Right lobe of liver (tissue), 6 donors: ENCODE results near the gene RORC. TPM values are rescaled to one million over a fixed set of nuclear protein-coding genes. Genes with fewer than 3 reads are reported as not detected.
"Not testable (repeated sequence)": the region's sequence is repeated elsewhere in the genome, so short reads cannot be mapped to it uniquely, and the experiment has no call there.

Source experiments
- ATAC-seq, 4 donors: fragments of 200-7000 bp; cut with Tn5 transposase; one replicate each; pipeline ENCODE4 v1.9.1; 2020; ENCODE audit warnings: mild to moderate bottlenecking in 4 of 4, moderate library complexity in 4 of 4
- DNase-seq, 3 donors: peaks; one replicate each; pipeline ENCODE4 v3.0.0-alpha.2; 2020
- H3K27ac ChIP-seq, 3 donors: fragments of 200-600 bp; one replicate each; pipeline ENCODE4 v1.8.0; 2022
- H3K27me3 ChIP-seq, 2 donors: fragments of 200-600 bp; one replicate each; pipeline ENCODE4 v1.8.0; 2022
- H3K36me3 ChIP-seq, 4 donors: fragments of 200-600 bp; sonication (generic) in 1 of 4; one replicate each; pipeline versions ENCODE4 v1.5.1 to v1.8.0; 2017 to 2022; ENCODE audit warnings: control low read depth in 1 of 4
- H3K4me1 ChIP-seq, 4 donors: fragments of 200-600 bp; sonication (generic) in 1 of 4; one replicate each; pipeline versions ENCODE4 v1.5.1 to v1.8.0; 2017 to 2022; ENCODE audit warnings: control low read depth in 1 of 4
- H3K4me3 ChIP-seq, 3 donors: fragments of 200-600 bp; one replicate each; pipeline ENCODE4 v1.8.0; 2022
- H3K9me3 ChIP-seq, 4 donors: fragments of 200-600 bp; sonication (generic) in 1 of 4; one replicate each; pipeline versions ENCODE4 v1.5.1 to v1.8.0; 2017 to 2022; ENCODE audit warnings: control low read depth in 1 of 4
- POLR2A ChIP-seq: fragments of 450-650 bp; IDR thresholded peaks from one replicate; pipeline ENCODE4 v1.6.1; 2017; ENCODE audit warnings: antibody characterized with exemption, mild to moderate bottlenecking
- WGBS: methylation state at CpG from one replicate; pipeline ENCODE4 v1.1.6; 2018; ENCODE audit warnings: low coverage, low lambda C conversion rate; ENCODE audit not compliant: insufficient coverage; ENCODE audit errors: missing lambda C conversion rate; 5-methylcytosine and 5-hydroxymethylcytosine counted together
- intact Hi-C, 2 donors: fragments of 100-400 bp; cut with DNase I; formaldehyde crosslinking; loops; one replicate each; pipeline versions ENCODE4 v1.11.2 to v1.14.1; 2022
- total RNA-seq, 6 experiments: library from RNA; depleted of rRNA in 2 of 6; stranded (reverse); fragments of >200 nt in 2 of 6; fragmentation: NEBNext Ultra II Directional in 3 of 6; extraction: Animal tissue kit (Norgen Biotek cat#: 25700) in 3 of 6; gene quantifications; one replicate each; pipeline versions ENCODE4 v1.1.0 to v1.2.4, GENCODE V29; 2016 to 2023
- TF ChIP-seq, protein P1 (sequence below), 4 donors: fragments of 200-600 bp in 3 of 4; fragments of 450-650 bp in 1 of 4; IDR thresholded peaks; one replicate each; pipeline versions ENCODE4 v1.5.1 to v1.8.0; 2016 to 2022; ENCODE audit warnings: antibody characterized with exemption in 4 of 4, mild to moderate bottlenecking in 2 of 4
- donor health status: DM: no; HTN: yes; CAD: no.
- donor health status: DM: no; HTN: no; CAD: no.
- donor health status: DM: no; HTN: no; CAD: no.
- donor health status: DM: no; HTN: yes; CAD: no.
- donor health status: DM: no; HTN: yes; CAD: no.

The RORC gene
- total RNA-seq, 6 experiments from 2014 or later, result 13.3 to 33.9 (median 21.5) TPM

DNA sequence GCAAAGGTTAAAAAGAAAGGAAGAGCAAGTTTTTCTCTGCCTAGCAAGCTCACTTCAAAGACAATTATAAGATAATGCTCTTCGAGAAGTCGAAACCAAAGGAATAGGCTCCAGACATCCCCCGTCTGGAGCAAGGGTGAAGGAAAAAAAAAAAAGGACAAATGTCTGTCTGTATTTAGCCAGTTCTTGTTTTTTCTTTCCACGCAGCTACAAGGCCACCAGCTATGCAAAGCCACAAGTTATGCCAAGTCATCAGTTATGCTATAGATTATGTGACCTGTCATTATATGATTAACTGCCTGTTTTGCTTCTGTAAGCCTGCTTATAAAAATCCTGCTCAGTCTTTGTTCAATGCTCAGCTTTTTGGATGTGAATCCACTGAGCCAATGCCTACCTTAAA is 24.3 kb upstream of the RORC start:
- no peak for DNase-seq
- WGBS, result 68% methylated on average over 4 of the region's 4 CpGs
- intact Hi-C loops, result no loop called here
- TF ChIP-seq, protein P1, sequence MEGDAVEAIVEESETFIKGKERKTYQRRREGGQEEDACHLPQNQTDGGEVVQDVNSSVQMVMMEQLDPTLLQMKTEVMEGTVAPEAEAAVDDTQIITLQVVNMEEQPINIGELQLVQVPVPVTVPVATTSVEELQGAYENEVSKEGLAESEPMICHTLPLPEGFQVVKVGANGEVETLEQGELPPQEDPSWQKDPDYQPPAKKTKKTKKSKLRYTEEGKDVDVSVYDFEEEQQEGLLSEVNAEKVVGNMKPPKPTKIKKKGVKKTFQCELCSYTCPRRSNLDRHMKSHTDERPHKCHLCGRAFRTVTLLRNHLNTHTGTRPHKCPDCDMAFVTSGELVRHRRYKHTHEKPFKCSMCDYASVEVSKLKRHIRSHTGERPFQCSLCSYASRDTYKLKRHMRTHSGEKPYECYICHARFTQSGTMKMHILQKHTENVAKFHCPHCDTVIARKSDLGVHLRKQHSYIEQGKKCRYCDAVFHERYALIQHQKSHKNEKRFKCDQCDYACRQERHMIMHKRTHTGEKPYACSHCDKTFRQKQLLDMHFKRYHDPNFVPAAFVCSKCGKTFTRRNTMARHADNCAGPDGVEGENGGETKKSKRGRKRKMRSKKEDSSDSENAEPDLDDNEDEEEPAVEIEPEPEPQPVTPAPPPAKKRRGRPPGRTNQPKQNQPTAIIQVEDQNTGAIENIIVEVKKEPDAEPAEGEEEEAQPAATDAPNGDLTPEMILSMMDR (IDR thresholded peaks at IDR 0.05), result no peak
- no peak for TF ChIP-seq POLR2A
- no peaks in the 10 kb centered on the region for H3K36me3 ChIP-seq
- H3K27ac ChIP-seq, result no peak overlapping the region
- no peaks in the 10 kb centered on the region for H3K9me3 ChIP-seq
- no peaks in the 10 kb centered on the region for H3K27me3 ChIP-seq
- H3K4me3 ChIP-seq, result no peak overlapping the region
- ATAC-seq, result no peak
- no peaks in the 10 kb centered on the region for H3K4me1 ChIP-seq

DNA sequence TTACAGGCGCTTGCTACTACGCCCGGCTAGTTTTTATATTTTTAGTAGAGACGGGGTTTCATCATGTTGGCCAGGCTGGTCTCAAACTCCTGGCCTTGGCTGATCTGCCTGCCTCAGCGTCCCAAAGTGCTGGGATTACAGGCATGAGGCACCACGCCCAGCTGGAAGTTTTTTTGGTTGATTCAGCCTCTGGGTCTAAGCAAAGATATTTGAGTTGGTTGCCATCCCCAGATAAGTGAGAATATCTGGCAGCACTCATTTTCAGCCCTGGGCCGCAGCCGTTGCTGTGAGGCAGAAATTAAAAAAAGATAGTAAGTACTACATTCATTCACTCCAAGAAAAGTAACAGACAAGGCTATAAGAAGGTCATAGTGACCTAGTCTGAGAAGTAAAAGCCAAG is 23.9 kb upstream of the RORC start:
- intact Hi-C loops, ATAC-seq, H3K27ac ChIP-seq, H3K9me3 ChIP-seq, H3K4me1 ChIP-seq, H3K4me3 ChIP-seq, H3K27me3 ChIP-seq, H3K36me3 ChIP-seq: not testable (repeated sequence)
- DNase-seq, result peak in 1 of 3 donors; percentile 13
- WGBS, result 71% methylated on average over 5 of the region's 8 CpGs

DNA sequence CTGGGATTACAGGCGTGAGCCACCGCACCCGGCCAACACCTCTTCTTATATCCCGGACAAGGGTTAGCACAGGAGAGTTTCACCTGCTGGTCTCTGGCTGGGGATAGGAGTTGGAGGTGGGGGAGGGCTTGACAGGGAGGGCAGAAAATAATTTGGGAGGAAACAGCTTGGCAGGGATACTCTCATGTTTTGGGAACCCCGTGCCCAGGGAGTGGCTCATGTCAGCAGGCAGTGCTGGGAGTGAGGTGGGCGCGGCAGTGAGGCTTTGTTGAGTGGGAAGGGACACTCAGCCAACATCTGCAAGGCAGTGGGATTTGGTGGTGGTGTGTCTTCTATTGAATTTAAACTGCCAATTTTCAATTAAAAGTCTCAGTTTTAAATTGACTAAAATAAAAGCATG is 23.1 kb upstream of the RORC start:
- no peak overlapping the region for H3K27ac ChIP-seq
- ATAC-seq, result no peak
- H3K4me1 ChIP-seq, result no peaks in the 10 kb centered on the region
- no peaks in the 10 kb centered on the region for H3K27me3 ChIP-seq
- no peaks in the 10 kb centered on the region for H3K36me3 ChIP-seq
- no peak for TF ChIP-seq POLR2A
- TF ChIP-seq, protein P1 (IDR thresholded peaks at IDR 0.05), result no peak
- no peak overlapping the region for H3K4me3 ChIP-seq
- DNase-seq, result peak in 1 of 3 donors; percentile 31
- 79% methylated on average over 6 of the region's 7 CpGs for WGBS
- intact Hi-C loops, result no loop called here
- no peaks in the 10 kb centered on the region for H3K9me3 ChIP-seq

DNA sequence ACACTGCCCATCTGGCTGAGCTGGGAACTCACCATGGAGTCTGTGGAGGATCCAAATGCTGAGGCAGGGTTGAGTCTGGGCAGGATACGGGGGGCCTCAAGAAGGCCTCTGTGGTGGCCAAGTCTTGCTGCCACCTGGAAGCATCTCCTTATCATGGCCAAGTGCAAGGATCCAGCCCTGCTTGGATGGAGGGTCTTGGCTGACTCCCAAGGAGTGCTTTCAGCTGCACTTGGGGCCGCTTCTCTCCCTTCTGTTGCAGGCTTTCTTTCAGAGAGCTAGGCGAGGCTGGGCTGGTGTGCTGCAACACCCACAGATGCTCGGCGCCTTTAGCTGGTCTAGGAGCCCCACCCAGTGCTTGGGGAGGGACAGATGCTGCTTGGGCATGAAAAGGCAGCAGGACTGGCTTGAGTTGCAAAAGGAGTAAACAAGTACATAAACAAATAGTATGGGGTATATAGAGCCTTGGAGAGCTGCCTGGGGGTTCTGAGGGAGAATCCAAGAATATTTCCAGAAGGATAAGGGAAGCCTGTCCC is 21.9 kb upstream of the RORC start, which contains the start of gene THEM5:
THEM5 (minus strand) TSS at position 302 of the 533 bp plus-strand sequence; CDS start at position 155, 147 bp downstream.
- Histone ChIP-seq H3K4me1 (no peaks in the 10 kb centered on the region), H3K9me3 (no peaks in the 10 kb centered on the region), H3K27ac (no peak within 1 kb of the TSS), H3K27me3 (no peaks in the 10 kb centered on the region), H3K36me3 (no peaks in the 10 kb centered on the region), H3K4me3 (no peak within 1 kb of the TSS)
- DNase-seq, result peak in 1 of 3 donors; percentile 28
- TF ChIP-seq POLR2A, result no peak
- TF ChIP-seq, protein P1 (IDR thresholded peaks at IDR 0.05), result no peak
- ATAC-seq, result no peak
- WGBS, result 82% methylated on average over 3 of the region's 5 CpGs
- intact Hi-C loops, result no loop called here

DNA sequence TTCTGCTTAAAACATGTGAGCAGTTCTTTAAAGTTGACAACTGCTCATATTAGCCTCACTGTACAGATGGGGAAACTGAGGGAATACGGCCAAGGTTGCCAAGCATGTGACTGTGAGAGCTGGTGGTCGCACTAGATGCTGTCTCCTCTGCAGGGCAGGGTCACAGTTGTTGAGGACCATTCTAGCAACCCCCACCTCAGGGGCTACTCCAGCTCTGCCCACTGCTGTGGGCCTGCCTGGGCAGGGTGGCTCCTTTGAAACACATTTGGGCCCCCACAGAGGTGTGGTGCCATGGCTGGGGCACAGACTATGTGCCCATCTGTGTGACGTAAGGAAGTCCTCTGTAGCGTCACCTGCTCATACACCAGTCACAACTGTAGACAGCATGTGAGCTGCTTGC is 21.1 kb upstream of the RORC start:
- Histone ChIP-seq H3K9me3 (no peaks in the 10 kb centered on the region), H3K27ac (no peak overlapping the region), H3K4me1 (no peaks in the 10 kb centered on the region), H3K36me3 (no peaks in the 10 kb centered on the region), H3K27me3 (no peaks in the 10 kb centered on the region), H3K4me3 (no peak overlapping the region)
- TF ChIP-seq, protein P1 (IDR thresholded peaks at IDR 0.05), result no peak
- TF ChIP-seq POLR2A, result no peak
- no peak for ATAC-seq
- 100% methylated on average over 1 of the region's 4 CpGs for WGBS
- intact Hi-C loops, result no loop called here
- peak in 1 of 3 donors; percentile 30 for DNase-seq
